PFSK-1 (cell line): ENCODE data around the gene RTCA.

ENCODE experiments used
- FOXP2 ChIP-seq: optimal IDR thresholded peaks from 2 replicates; pipeline ENCODE3; 2011; ENCODE audit warnings: borderline replicate concordance, control low read depth, inconsistent platforms; ENCODE audit not compliant: insufficient read depth; ENCODE audit errors: extremely low read length, extremely low read depth
- SIN3A ChIP-seq: IDR thresholded peaks from 2 replicates; pipeline ENCODE4 v1.6.1; 2012; ENCODE audit warnings: mild to moderate bottlenecking, low read length, moderate library complexity, borderline replicate concordance; ENCODE audit not compliant: insufficient read depth
- TAF1 ChIP-seq: IDR thresholded peaks from 2 replicates; pipeline ENCODE4 v1.6.1; 2012; ENCODE audit warnings: low read length, control low read depth, borderline replicate concordance; ENCODE audit not compliant: insufficient read depth
- TF ChIP-seq, protein P1 (sequence below), 2 experiments: IDR thresholded peaks; 2 replicates each; pipeline versions ENCODE4 v1.6.1 to v1.8.0; 2011 to 2012; ENCODE audit warnings: low read depth in 2 of 2, low read length in 2 of 2, control low read depth in 1 of 2, inconsistent platforms in 1 of 2, mild to moderate bottlenecking in 1 of 2, moderate library complexity in 1 of 2; ENCODE audit not compliant: insufficient read depth in 1 of 2

DNA sequence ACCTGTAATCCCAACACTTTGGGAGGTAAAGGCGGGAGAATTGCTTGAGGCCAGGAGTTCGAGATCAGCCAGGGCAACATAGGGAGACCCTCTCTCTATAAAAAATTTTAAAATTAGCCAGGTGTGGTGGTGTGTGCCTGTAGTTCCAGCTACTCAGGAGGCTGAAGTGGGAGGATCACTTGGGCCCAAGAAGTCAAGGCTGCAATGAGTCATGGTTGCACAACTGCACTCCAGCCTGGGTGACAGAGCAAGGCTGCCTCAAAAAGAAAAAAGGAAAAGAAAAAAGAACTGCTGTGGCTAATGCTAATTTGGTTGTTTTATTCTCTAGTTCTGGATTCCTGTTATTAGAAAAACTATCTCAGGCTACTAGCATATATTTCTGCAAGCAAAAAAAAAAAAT, 46.1 kb upstream of the RTCA start:
- TF ChIP-seq FOXP2: no peak
- TF ChIP-seq, protein P1, sequence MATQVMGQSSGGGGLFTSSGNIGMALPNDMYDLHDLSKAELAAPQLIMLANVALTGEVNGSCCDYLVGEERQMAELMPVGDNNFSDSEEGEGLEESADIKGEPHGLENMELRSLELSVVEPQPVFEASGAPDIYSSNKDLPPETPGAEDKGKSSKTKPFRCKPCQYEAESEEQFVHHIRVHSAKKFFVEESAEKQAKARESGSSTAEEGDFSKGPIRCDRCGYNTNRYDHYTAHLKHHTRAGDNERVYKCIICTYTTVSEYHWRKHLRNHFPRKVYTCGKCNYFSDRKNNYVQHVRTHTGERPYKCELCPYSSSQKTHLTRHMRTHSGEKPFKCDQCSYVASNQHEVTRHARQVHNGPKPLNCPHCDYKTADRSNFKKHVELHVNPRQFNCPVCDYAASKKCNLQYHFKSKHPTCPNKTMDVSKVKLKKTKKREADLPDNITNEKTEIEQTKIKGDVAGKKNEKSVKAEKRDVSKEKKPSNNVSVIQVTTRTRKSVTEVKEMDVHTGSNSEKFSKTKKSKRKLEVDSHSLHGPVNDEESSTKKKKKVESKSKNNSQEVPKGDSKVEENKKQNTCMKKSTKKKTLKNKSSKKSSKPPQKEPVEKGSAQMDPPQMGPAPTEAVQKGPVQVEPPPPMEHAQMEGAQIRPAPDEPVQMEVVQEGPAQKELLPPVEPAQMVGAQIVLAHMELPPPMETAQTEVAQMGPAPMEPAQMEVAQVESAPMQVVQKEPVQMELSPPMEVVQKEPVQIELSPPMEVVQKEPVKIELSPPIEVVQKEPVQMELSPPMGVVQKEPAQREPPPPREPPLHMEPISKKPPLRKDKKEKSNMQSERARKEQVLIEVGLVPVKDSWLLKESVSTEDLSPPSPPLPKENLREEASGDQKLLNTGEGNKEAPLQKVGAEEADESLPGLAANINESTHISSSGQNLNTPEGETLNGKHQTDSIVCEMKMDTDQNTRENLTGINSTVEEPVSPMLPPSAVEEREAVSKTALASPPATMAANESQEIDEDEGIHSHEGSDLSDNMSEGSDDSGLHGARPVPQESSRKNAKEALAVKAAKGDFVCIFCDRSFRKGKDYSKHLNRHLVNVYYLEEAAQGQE (IDR thresholded peaks at IDR 0.05; ENCODE audit: insufficient read depth in 1 of 2, low read depth in 2 of 2, low read length in 2 of 2): no peak
- no peak for TF ChIP-seq SIN3A
- no peak for TF ChIP-seq TAF1
